Measurements from ENCODE around the gene RMDN2. TPM values are rescaled to one million over a fixed set of nuclear protein-coding genes. Genes with fewer than 3 reads are reported as not detected.

RMDN2 gene
- total RNA-seq, 3 donors from 2014 or later (not counting 1 experiment from before 2014, with no cell fraction given), result 8.4 to 10.9 (median 8.4) TPM

- peaks cover 5 to 22% of the 10 kb centered on the region in 2 donors for H3K27me3 Mint-ChIP-seq (ENCODE audit: low read depth in 2 of 2)
- H3K27ac ChIP-seq (ENCODE audit: low read length), result no peak overlapping the region
- DNase-seq, result no peak
- intact Hi-C loops (cut with micrococcal nuclease), result no loop called here
- no peak for TF ChIP-seq CTCF (IDR thresholded peaks at IDR 0.05)
- H3K36me3 Mint-ChIP-seq, result no peaks in the 10 kb centered on the region
- H3K4me1 ChIP-seq (ENCODE audit: control insufficient read depth, insufficient read depth, low read length), result no peaks in the 10 kb centered on the region
- H3K9me3 Mint-ChIP-seq, result no peaks in the 10 kb centered on the region
- ATAC-seq, result no peak
- H3K27ac Mint-ChIP-seq, result no peak overlapping the region
- no peaks in the 10 kb centered on the region for H3K27me3 ChIP-seq (ENCODE audit: control insufficient read depth, insufficient read depth, low read length)
- no peak overlapping the region for H3K4me3 ChIP-seq (ENCODE audit: low read length)
- H3K4me3 Mint-ChIP-seq, result no peak overlapping the region
- 97% methylated on average over 9 of the region's 9 CpGs for WGBS (ENCODE audit: insufficient coverage)
- H3K4me1 Mint-ChIP-seq, result no peaks in the 10 kb centered on the region
- H3K36me3 ChIP-seq (ENCODE audit: control insufficient read depth, insufficient read depth, low read length), result no peaks in the 10 kb centered on the region
- no peaks in the 10 kb centered on the region for H3K9me3 ChIP-seq (ENCODE audit: control insufficient read depth, insufficient read depth, low read length)
These were observed 96.5 kb downstream of the RMDN2 start for GRCh38 chr2:38021589-38021988.

- Mint-ChIP-seq H3K4me1 (no peaks in the 10 kb centered on the region), H3K36me3 (no peaks in the 10 kb centered on the region), H3K27me3 (ENCODE audit: low read depth in 2 of 2) (peaks cover 5 to 34% of the 10 kb centered on the region in 2 donors), H3K27ac (no peak overlapping the region), H3K4me3 (no peak overlapping the region), H3K9me3 (no peaks in the 10 kb centered on the region)
- 84% methylated on average over 2 of the region's 2 CpGs for WGBS (ENCODE audit: insufficient coverage)
- TF ChIP-seq CTCF (IDR thresholded peaks at IDR 0.05), result no peak
- no peak overlapping the region for H3K27ac ChIP-seq (ENCODE audit: low read length)
- intact Hi-C loops (cut with micrococcal nuclease), result no loop called here
- DNase-seq, result no peak
- no peaks in the 10 kb centered on the region for H3K4me1 ChIP-seq (ENCODE audit: control insufficient read depth, insufficient read depth, low read length)
- H3K9me3 ChIP-seq (ENCODE audit: control insufficient read depth, insufficient read depth, low read length), result no peaks in the 10 kb centered on the region
- no peak for ATAC-seq
- no peaks in the 10 kb centered on the region for H3K36me3 ChIP-seq (ENCODE audit: control insufficient read depth, insufficient read depth, low read length)
- no peaks in the 10 kb centered on the region for H3K27me3 ChIP-seq (ENCODE audit: control insufficient read depth, insufficient read depth, low read length)
- no peak overlapping the region for H3K4me3 ChIP-seq (ENCODE audit: low read length)
These were observed 101.8 kb downstream of the RMDN2 start for GRCh38 chr2:38026846-38027245.

GRCh38 chr2:38028829-38029228 lies 103.7 kb downstream of the RMDN2 start:
- no peak overlapping the region for H3K27ac Mint-ChIP-seq
- no peaks in the 10 kb centered on the region for H3K9me3 Mint-ChIP-seq
- Histone ChIP-seq H3K4me3 (ENCODE audit: low read length) (no peak overlapping the region), H3K27ac (ENCODE audit: low read length) (no peak overlapping the region), H3K27me3 (ENCODE audit: control insufficient read depth, insufficient read depth, low read length) (no peaks in the 10 kb centered on the region), H3K9me3 (ENCODE audit: control insufficient read depth, insufficient read depth, low read length) (no peaks in the 10 kb centered on the region), H3K4me1 (ENCODE audit: control insufficient read depth, insufficient read depth, low read length) (no peaks in the 10 kb centered on the region), H3K36me3 (ENCODE audit: control insufficient read depth, insufficient read depth, low read length) (no peaks in the 10 kb centered on the region)
- ATAC-seq (no peak), DNase-seq (no peak)
- no peaks in the 10 kb centered on the region for H3K36me3 Mint-ChIP-seq
- intact Hi-C loops (cut with micrococcal nuclease), result no loop called here
- WGBS (ENCODE audit: insufficient coverage), result 89% methylated on average over 4 of the region's 4 CpGs
- H3K27me3 Mint-ChIP-seq (ENCODE audit: low read depth in 2 of 2), result peaks cover 5 to 33% of the 10 kb centered on the region in 2 donors
- no peak overlapping the region for H3K4me3 Mint-ChIP-seq
- H3K4me1 Mint-ChIP-seq, result no peaks in the 10 kb centered on the region
- TF ChIP-seq CTCF (IDR thresholded peaks at IDR 0.05), result no peak

GRCh38 chr2:38029512-38029911 lies 104.4 kb downstream of the RMDN2 start:
- 90% methylated on average over 3 of the region's 5 CpGs for WGBS (ENCODE audit: insufficient coverage)
- TF ChIP-seq CTCF (IDR thresholded peaks at IDR 0.05), result no peak
- intact Hi-C loops (cut with micrococcal nuclease), result no loop called here
- no peak for DNase-seq
- no peak overlapping the region for H3K4me3 ChIP-seq (ENCODE audit: low read length)
- Mint-ChIP-seq H3K4me1 (no peaks in the 10 kb centered on the region), H3K27me3 (ENCODE audit: low read depth in 2 of 2) (peaks cover 10 to 26% of the 10 kb centered on the region in 2 donors), H3K27ac (no peak overlapping the region), H3K4me3 (no peak overlapping the region), H3K9me3 (no peaks in the 10 kb centered on the region), H3K36me3 (no peaks in the 10 kb centered on the region)
- H3K27ac ChIP-seq (ENCODE audit: low read length), result no peak overlapping the region
- ATAC-seq, result no peak
- no peaks in the 10 kb centered on the region for H3K9me3 ChIP-seq (ENCODE audit: control insufficient read depth, insufficient read depth, low read length)
- no peaks in the 10 kb centered on the region for H3K36me3 ChIP-seq (ENCODE audit: control insufficient read depth, insufficient read depth, low read length)
- H3K4me1 ChIP-seq (ENCODE audit: control insufficient read depth, insufficient read depth, low read length), result no peaks in the 10 kb centered on the region
- H3K27me3 ChIP-seq (ENCODE audit: control insufficient read depth, insufficient read depth, low read length), result no peaks in the 10 kb centered on the region

Measured in natural killer cell (primary cell).